ENCODE measurements around the gene APBB1.
A peak's percentile ranks its signal among the peaks of the same experiment; 100 is the strongest.

APBB1 gene

GRCh38 chr11:6438979-6439571 lies 20.2 kb upstream of the APBB1 start:
- in situ Hi-C loops (cut with HindIII; ENCODE audit: low sequenced_read_pairs): no loop called here
- peak; percentile 27 for DNase-seq (ENCODE audit: low read depth)

DNA sequence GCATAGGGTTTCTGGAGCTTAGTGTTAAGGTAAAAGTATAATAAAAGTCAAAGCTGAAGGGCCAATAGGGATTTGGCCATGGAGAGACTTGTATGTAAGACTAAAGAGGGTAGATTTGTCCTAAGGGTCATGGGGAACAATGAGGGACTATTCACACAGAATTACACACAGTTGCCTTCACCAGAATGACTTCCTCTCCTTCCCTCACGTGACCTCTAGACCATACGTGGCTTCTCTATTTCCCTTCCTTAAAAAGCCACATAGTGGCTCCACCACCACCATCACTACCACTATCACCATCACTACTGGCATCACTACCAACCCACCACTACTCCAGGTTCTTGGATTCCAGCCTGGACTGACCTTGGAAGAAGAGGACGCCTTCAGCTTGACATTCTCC lies 19.1 kb upstream of the APBB1 start:
- no peak overlapping the region for H3K4me3 ChIP-seq (ENCODE audit: low read depth, low read length)
- in situ Hi-C loops (cut with HindIII; ENCODE audit: low sequenced_read_pairs): no loop called here
- TF ChIP-seq, protein P1, sequence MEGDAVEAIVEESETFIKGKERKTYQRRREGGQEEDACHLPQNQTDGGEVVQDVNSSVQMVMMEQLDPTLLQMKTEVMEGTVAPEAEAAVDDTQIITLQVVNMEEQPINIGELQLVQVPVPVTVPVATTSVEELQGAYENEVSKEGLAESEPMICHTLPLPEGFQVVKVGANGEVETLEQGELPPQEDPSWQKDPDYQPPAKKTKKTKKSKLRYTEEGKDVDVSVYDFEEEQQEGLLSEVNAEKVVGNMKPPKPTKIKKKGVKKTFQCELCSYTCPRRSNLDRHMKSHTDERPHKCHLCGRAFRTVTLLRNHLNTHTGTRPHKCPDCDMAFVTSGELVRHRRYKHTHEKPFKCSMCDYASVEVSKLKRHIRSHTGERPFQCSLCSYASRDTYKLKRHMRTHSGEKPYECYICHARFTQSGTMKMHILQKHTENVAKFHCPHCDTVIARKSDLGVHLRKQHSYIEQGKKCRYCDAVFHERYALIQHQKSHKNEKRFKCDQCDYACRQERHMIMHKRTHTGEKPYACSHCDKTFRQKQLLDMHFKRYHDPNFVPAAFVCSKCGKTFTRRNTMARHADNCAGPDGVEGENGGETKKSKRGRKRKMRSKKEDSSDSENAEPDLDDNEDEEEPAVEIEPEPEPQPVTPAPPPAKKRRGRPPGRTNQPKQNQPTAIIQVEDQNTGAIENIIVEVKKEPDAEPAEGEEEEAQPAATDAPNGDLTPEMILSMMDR (IDR thresholded peaks at IDR 0.05; ENCODE audit: low read depth, low read length, missing control alignments): no peak
- DNase-seq (ENCODE audit: low read depth): no peak

More at GRCh38 chr11:6438979-6439571, 20.2 kb upstream of the APBB1 start:
- TF ChIP-seq, protein P1 (IDR thresholded peaks at IDR 0.05; ENCODE audit: low read depth, low read length, missing control alignments): peak; percentile 77
- H3K4me3 ChIP-seq (ENCODE audit: low read depth, low read length): no peak overlapping the region

DNA sequence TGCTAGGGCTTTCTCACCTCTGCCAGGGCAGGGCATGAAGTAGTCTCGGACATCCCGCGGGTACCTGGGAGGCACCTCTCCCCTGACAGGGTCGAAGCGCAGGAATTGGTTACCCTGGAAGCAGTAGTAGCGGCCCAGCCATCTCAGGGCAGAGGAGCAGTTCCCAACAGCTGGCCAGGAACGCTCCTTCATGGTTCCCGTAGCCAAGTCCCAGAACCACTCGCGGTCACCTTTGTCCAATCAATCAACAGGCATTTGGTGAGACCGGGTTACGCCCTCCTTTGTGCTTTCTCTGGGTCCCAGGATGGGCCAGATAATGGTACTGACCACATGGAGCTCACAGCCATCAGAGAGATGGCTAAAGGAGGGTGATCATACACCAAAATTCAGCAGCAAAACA lies 18.5 kb upstream of the APBB1 start:
- in situ Hi-C loops (cut with HindIII; ENCODE audit: low sequenced_read_pairs): no loop called here

GRCh38 chr11:6433998-6434660 lies 15.2 kb upstream of the APBB1 start:
- TF ChIP-seq, protein P1 (IDR thresholded peaks at IDR 0.05; ENCODE audit: low read depth, low read length, missing control alignments): no peak
- in situ Hi-C loops (cut with HindIII; ENCODE audit: low sequenced_read_pairs): no loop called here
- DNase-seq (ENCODE audit: low read depth): no peak
- no peak overlapping the region for H3K4me3 ChIP-seq (ENCODE audit: low read depth, low read length)

More for the DNA sequence above, 18.5 kb upstream of the APBB1 start:
- no peak overlapping the region for H3K4me3 ChIP-seq (ENCODE audit: low read depth, low read length)
- TF ChIP-seq, protein P1 (IDR thresholded peaks at IDR 0.05; ENCODE audit: low read depth, low read length, missing control alignments): no peak
- no peak for DNase-seq (ENCODE audit: low read depth)

GRCh38 chr11:6431861-6432260 lies 13.0 kb upstream of the APBB1 start:
- peak; percentile 24 for DNase-seq (ENCODE audit: low read depth)
- TF ChIP-seq, protein P1 (IDR thresholded peaks at IDR 0.05; ENCODE audit: low read depth, low read length, missing control alignments): no peak
- in situ Hi-C loops (cut with HindIII; ENCODE audit: low sequenced_read_pairs): no loop called here
- H3K4me3 ChIP-seq (ENCODE audit: low read depth, low read length): no peak overlapping the region

GRCh38 chr11:6427516-6427915 lies 8.6 kb upstream of the APBB1 start:
- no peak for DNase-seq (ENCODE audit: low read depth)
- TF ChIP-seq, protein P1 (IDR thresholded peaks at IDR 0.05; ENCODE audit: low read depth, low read length, missing control alignments): no peak
- no peak overlapping the region for H3K4me3 ChIP-seq (ENCODE audit: low read depth, low read length)
- in situ Hi-C loops (cut with HindIII; ENCODE audit: low sequenced_read_pairs): no loop called here

Data from astrocyte of the cerebellum (primary cell).